Measurements from ENCODE around the gene REEP2. TPM values are rescaled to one million over a fixed set of nuclear protein-coding genes. Genes with fewer than 3 reads are reported as not detected.

The REEP2 gene
- total RNA-seq, 1 donor from 2014 or later = 17.2 TPM

GRCh38 chr5:138461343-138462125 lies 22.7 kb downstream of the REEP2 start:
- no peaks in the 10 kb centered on the region for H3K36me3 ChIP-seq (ENCODE audit: insufficient read depth, low read length)
- Mint-ChIP-seq H3K27me3 (ENCODE audit: low read depth, unreplicated experiment) (peaks cover 18% of the 10 kb centered on the region), H3K4me1 (ENCODE audit: low read depth, unreplicated experiment) (peaks cover 13% of the 10 kb centered on the region), H3K36me3 (ENCODE audit: low read depth, unreplicated experiment) (peaks cover 2% of the 10 kb centered on the region), H3K4me3 (ENCODE audit: unreplicated experiment) (no peak overlapping the region), H3K9me3 (ENCODE audit: unreplicated experiment) (no peaks in the 10 kb centered on the region), H3K27ac (ENCODE audit: unreplicated experiment) (no peak overlapping the region)
- peaks cover 11% of the 10 kb centered on the region for H4K20me1 ChIP-seq (ENCODE audit: insufficient read depth, low read length)
- FAIRE-seq (peak; percentile 39), DNase-seq (ENCODE audit: low read depth) (peak; percentile 65)
- H3K27me3 ChIP-seq (ENCODE audit: insufficient read depth, low read length) = no peaks in the 10 kb centered on the region
- TF ChIP-seq EZH2 (IDR thresholded peaks at IDR 0.05; ENCODE audit: insufficient read depth, low read length) (no peak), CTCF (IDR thresholded peaks at IDR 0.05; ENCODE audit: insufficient read depth, low read depth, low read length) (no peak)
- H3K4me2 ChIP-seq (ENCODE audit: low read length) = no peak overlapping the region
- peak overlapping the region; percentile 1 for H2AFZ ChIP-seq (ENCODE audit: low read depth, low read length)
- no peak overlapping the region for H3K4me3 ChIP-seq (ENCODE audit: insufficient read depth, low read depth, low read length)
- H3K27ac ChIP-seq (ENCODE audit: low read depth, low read length) = no peak overlapping the region
- peaks cover 11% of the 10 kb centered on the region for H3K4me1 ChIP-seq (ENCODE audit: insufficient read depth, low read length)
- H3K9me3 ChIP-seq (ENCODE audit: insufficient read depth, low read depth, low read length) = no peaks in the 10 kb centered on the region
- peaks cover 13% of the 10 kb centered on the region for H3K79me2 ChIP-seq (ENCODE audit: insufficient read depth, low read length)
- H3K9ac ChIP-seq (ENCODE audit: low read length) = no peak overlapping the region

GRCh38 chr5:138463419-138464007 lies 24.7 kb downstream of the REEP2 start:
- no peak for DNase-seq (ENCODE audit: low read depth)
- Mint-ChIP-seq H3K27ac (ENCODE audit: unreplicated experiment) (peak overlapping the region; percentile 90), H3K36me3 (ENCODE audit: low read depth, unreplicated experiment) (peaks cover 16% of the 10 kb centered on the region), H3K4me3 (ENCODE audit: unreplicated experiment) (peak overlapping the region; percentile 83), H3K9me3 (ENCODE audit: unreplicated experiment) (peaks cover 3% of the 10 kb centered on the region), H3K4me1 (ENCODE audit: low read depth, unreplicated experiment) (peaks cover 16% of the 10 kb centered on the region), H3K27me3 (ENCODE audit: low read depth, unreplicated experiment) (peaks cover 14% of the 10 kb centered on the region)
- Histone ChIP-seq H3K79me2 (ENCODE audit: insufficient read depth, low read length) (peaks cover 31% of the 10 kb centered on the region), H3K9ac (ENCODE audit: low read length) (peak overlapping the region; percentile 93), H3K36me3 (ENCODE audit: insufficient read depth, low read length) (peaks cover 14% of the 10 kb centered on the region), H3K4me3 (ENCODE audit: insufficient read depth, low read depth, low read length) (peak overlapping the region; percentile 94), H3K9me3 (ENCODE audit: insufficient read depth, low read depth, low read length) (no peaks in the 10 kb centered on the region), H2AFZ (ENCODE audit: low read depth, low read length) (peak overlapping the region; percentile 73), H3K4me2 (ENCODE audit: low read length) (peak overlapping the region; percentile 97), H3K4me1 (ENCODE audit: insufficient read depth, low read length) (peaks cover 27% of the 10 kb centered on the region), H4K20me1 (ENCODE audit: insufficient read depth, low read length) (peaks cover 31% of the 10 kb centered on the region), H3K27me3 (ENCODE audit: insufficient read depth, low read length) (no peaks in the 10 kb centered on the region), H3K27ac (ENCODE audit: low read depth, low read length) (peak overlapping the region; percentile 84)
- TF ChIP-seq EZH2 (IDR thresholded peaks at IDR 0.05; ENCODE audit: insufficient read depth, low read length) (no peak), CTCF (IDR thresholded peaks at IDR 0.05; ENCODE audit: insufficient read depth, low read depth, low read length) (no peak)
- FAIRE-seq = no peak
